ENCODE measurements around the gene IL1R2. TPM values are rescaled to one million over a fixed set of nuclear protein-coding genes. Genes with fewer than 3 reads are reported as not detected.
A peak's percentile ranks its signal among the peaks of the same experiment; 100 is the strongest.

IL1R2 gene
- not detected in 2 replicates for total RNA-seq (2014; rRNA removed; shearing (Covaris generic); ENCODE audit: low replicate concordance)

GRCh38 chr2:101991721-101992145 is at the start of gene IL1R2:
TSS of gene IL1R2 (plus strand) at chr2:101991960. CDS start at chr2:102008576, 16,616 bp downstream.
- H3K9me3 ChIP-seq, result no peaks in the 10 kb centered on the region
- DNase-seq, result no peak
- H3K27me3 ChIP-seq, result no peaks in the 10 kb centered on the region
- H3K4me3 ChIP-seq, result no peak within 1 kb of the TSS
- H3K36me3 ChIP-seq, result no peaks in the 10 kb centered on the region

- H3K36me3 ChIP-seq, result no peaks in the 10 kb centered on the region
- H3K27me3 ChIP-seq, result no peaks in the 10 kb centered on the region
- DNase-seq, result no peak
- H3K4me3 ChIP-seq, result no peak overlapping the region
- H3K9me3 ChIP-seq, result no peaks in the 10 kb centered on the region
These were observed 48.9 kb upstream of the IL1R2 start for GRCh38 chr2:101942851-101943250.

- Histone ChIP-seq H3K36me3 (no peaks in the 10 kb centered on the region), H3K27me3 (no peaks in the 10 kb centered on the region), H3K9me3 (no peaks in the 10 kb centered on the region), H3K4me3 (no peak overlapping the region)
- no peak for DNase-seq
These were observed 45.3 kb upstream of the IL1R2 start for GRCh38 chr2:101946372-101947039.

GRCh38 chr2:101947374-101947773 is 44.4 kb upstream of the IL1R2 start:
- Histone ChIP-seq H3K36me3 (no peaks in the 10 kb centered on the region), H3K4me3 (no peak overlapping the region), H3K27me3 (no peaks in the 10 kb centered on the region), H3K9me3 (no peaks in the 10 kb centered on the region)
- no peak for DNase-seq

- Histone ChIP-seq H3K27me3 (no peaks in the 10 kb centered on the region), H3K4me3 (no peak overlapping the region), H3K36me3 (no peaks in the 10 kb centered on the region), H3K9me3 (no peaks in the 10 kb centered on the region)
- DNase-seq, result no peak
These were observed 43.1 kb upstream of the IL1R2 start for GRCh38 chr2:101948625-101949155.

GRCh38 chr2:101949304-101949703 is 42.5 kb upstream of the IL1R2 start:
- no peak for DNase-seq
- Histone ChIP-seq H3K27me3 (no peaks in the 10 kb centered on the region), H3K9me3 (no peaks in the 10 kb centered on the region), H3K36me3 (no peaks in the 10 kb centered on the region), H3K4me3 (no peak overlapping the region)

GRCh38 chr2:101951296-101951695 is 40.5 kb upstream of the IL1R2 start:
- H3K27me3 ChIP-seq, result no peaks in the 10 kb centered on the region
- no peak overlapping the region for H3K4me3 ChIP-seq
- no peak for DNase-seq
- no peaks in the 10 kb centered on the region for H3K36me3 ChIP-seq
- H3K9me3 ChIP-seq, result no peaks in the 10 kb centered on the region

- no peaks in the 10 kb centered on the region for H3K36me3 ChIP-seq
- H3K9me3 ChIP-seq, result no peaks in the 10 kb centered on the region
- H3K4me3 ChIP-seq, result no peak overlapping the region
- no peaks in the 10 kb centered on the region for H3K27me3 ChIP-seq
- DNase-seq, result no peak
These were observed 39.2 kb upstream of the IL1R2 start for GRCh38 chr2:101952551-101952950.

- no peaks in the 10 kb centered on the region for H3K36me3 ChIP-seq
- H3K4me3 ChIP-seq, result no peak overlapping the region
- DNase-seq, result no peak
These were observed 35.0 kb upstream of the IL1R2 start for GRCh38 chr2:101956465-101957438.

GRCh38 chr2:101958061-101958460 is 33.7 kb upstream of the IL1R2 start:
- no peaks in the 10 kb centered on the region for H3K36me3 ChIP-seq
- no peak overlapping the region for H3K4me3 ChIP-seq
- no peaks in the 10 kb centered on the region for H3K27me3 ChIP-seq
- no peak for DNase-seq
- no peaks in the 10 kb centered on the region for H3K9me3 ChIP-seq

More at GRCh38 chr2:101956465-101957438, 35.0 kb upstream of the IL1R2 start:
- H3K9me3 ChIP-seq, result no peaks in the 10 kb centered on the region
- H3K27me3 ChIP-seq, result no peaks in the 10 kb centered on the region

- Histone ChIP-seq H3K4me3 (no peak overlapping the region), H3K36me3 (no peaks in the 10 kb centered on the region), H3K27me3 (no peaks in the 10 kb centered on the region), H3K9me3 (no peaks in the 10 kb centered on the region)
- no peak for DNase-seq
These were observed 30.9 kb upstream of the IL1R2 start for GRCh38 chr2:101960819-101961337.

- no peaks in the 10 kb centered on the region for H3K27me3 ChIP-seq
These were observed 30.2 kb upstream of the IL1R2 start for GRCh38 chr2:101961338-101962191.

GRCh38 chr2:101962309-101962708 is 29.5 kb upstream of the IL1R2 start:
- DNase-seq, result no peak
- Histone ChIP-seq H3K36me3 (no peaks in the 10 kb centered on the region), H3K4me3 (no peak overlapping the region), H3K27me3 (no peaks in the 10 kb centered on the region), H3K9me3 (no peaks in the 10 kb centered on the region)

More at GRCh38 chr2:101961338-101962191, 30.2 kb upstream of the IL1R2 start:
- DNase-seq, result peak; percentile 59
- no peak overlapping the region for H3K4me3 ChIP-seq
- H3K36me3 ChIP-seq, result no peaks in the 10 kb centered on the region
- no peaks in the 10 kb centered on the region for H3K9me3 ChIP-seq

- Histone ChIP-seq H3K27me3 (no peaks in the 10 kb centered on the region), H3K9me3 (no peaks in the 10 kb centered on the region), H3K4me3 (no peak overlapping the region), H3K36me3 (no peaks in the 10 kb centered on the region)
- no peak for DNase-seq
These were observed 28.6 kb upstream of the IL1R2 start for GRCh38 chr2:101963198-101963597.

GRCh38 chr2:101967826-101968513 is 23.8 kb upstream of the IL1R2 start:
- Histone ChIP-seq H3K9me3 (no peaks in the 10 kb centered on the region), H3K36me3 (no peaks in the 10 kb centered on the region), H3K27me3 (no peaks in the 10 kb centered on the region), H3K4me3 (no peak overlapping the region)
- DNase-seq, result peak; percentile 23

GRCh38 chr2:101969723-101970122 is 22.0 kb upstream of the IL1R2 start:
- no peaks in the 10 kb centered on the region for H3K9me3 ChIP-seq
- H3K36me3 ChIP-seq, result no peaks in the 10 kb centered on the region
- H3K27me3 ChIP-seq, result no peaks in the 10 kb centered on the region
- no peak overlapping the region for H3K4me3 ChIP-seq
- DNase-seq, result no peak

All from MG63 (cell line).